Gastrocnemius medialis (tissue), 4 donors: ENCODE data around the gene WASF2. TPM values are rescaled to one million over a fixed set of nuclear protein-coding genes. Genes with fewer than 3 reads are reported as not detected.

Experiments used
- ATAC-seq, 2 donors: fragments of 150-250 bp; one replicate each; pipeline ENCODE4 v1.9.1; 2016
- DNase-seq, 2 donors: peaks; one replicate each; pipeline ENCODE4 v3.0.0-alpha.2; 2019
- H3K27ac ChIP-seq, 4 donors: fragments of 200-600 bp; sonication (generic); 1 replicate in 1 of 4; 2 replicates in 3 of 4; pipeline ENCODE4 v1.5.1; 2016 to 2018; ENCODE audit warnings: mild to moderate bottlenecking in 2 of 4, moderate library complexity in 1 of 4
- H3K27me3 ChIP-seq, 3 donors: fragments of 200-600 bp; sonication (generic) in 2 of 3; 1 replicate in 1 of 3; 2 replicates in 2 of 3; pipeline versions ENCODE4 v1.5.1 to v1.6.0; 2016 to 2019; ENCODE audit warnings: mild to moderate bottlenecking in 1 of 3, moderate library complexity in 1 of 3
- H3K36me3 ChIP-seq, 2 donors: fragments of 200-600 bp; sonication (generic) in 1 of 2; one replicate each; pipeline ENCODE4 v1.5.1; 2017 to 2018
- H3K4me1 ChIP-seq, 2 donors: fragments of 200-600 bp; sonication (generic) in 1 of 2; one replicate each; pipeline ENCODE4 v1.5.1; 2016 to 2017; ENCODE audit warnings: mild to moderate bottlenecking in 2 of 2
- H3K4me3 ChIP-seq, 4 donors: fragments of 200-600 bp; sonication (generic) in 3 of 4; 1 replicate in 1 of 4; 2 replicates in 3 of 4; pipeline ENCODE4 v1.5.1; 2016 to 2019; ENCODE audit warnings: mild to moderate bottlenecking in 2 of 4
- H3K9me3 ChIP-seq, 3 donors: fragments of 200-600 bp; sonication (generic) in 2 of 3; 1 replicate in 1 of 3; 2 replicates in 2 of 3; pipeline ENCODE4 v1.5.1; 2016 to 2019
- POLR2A ChIP-seq, 2 donors: fragments of 450-650 bp; IDR thresholded peaks; one replicate each; pipeline ENCODE4 v1.6.1; 2017; ENCODE audit warnings: antibody characterized with exemption in 2 of 2, mild to moderate bottlenecking in 2 of 2, moderate library complexity in 2 of 2
- in situ Hi-C, 4 donors: fragments of 200-750 bp; cut with MboI; loops; one replicate each; pipeline versions ENCODE4 v1.15.0 to v1.8.0; 2017; ENCODE audit warnings: low sequenced_read_pairs in 4 of 4
- intact Hi-C: fragments of 100-400 bp; cut with DNase I; formaldehyde crosslinking; loops from one replicate; pipeline ENCODE4 v1.15.1; 2023; ENCODE audit warnings: low total_unique reads
- total RNA-seq, 4 donors: library from RNA; depleted of rRNA; stranded (reverse); fragments of >200 nt; gene quantifications; one replicate each; pipeline versions ENCODE4 v1.1.0 to v1.2.3, GENCODE V29; 2016
- TF ChIP-seq, protein P1 (sequence below), 5 experiments: fragments of 450-650 bp in 3 of 5; fragments of 200-600 bp in 2 of 5; sonication (generic) in 2 of 5; IDR thresholded peaks in 4 of 5; conservative IDR thresholded peaks in 1 of 5; 1 replicate in 4 of 5; 2 replicates in 1 of 5; pipeline ENCODE4 v1.5.1; 2016 to 2019; ENCODE audit warnings: antibody characterized with exemption in 5 of 5, mild to moderate bottlenecking in 3 of 5, moderate library complexity in 3 of 5

Gene WASF2
- total RNA-seq, 4 donors from 2014 or later = 10.6 to 16.7 (median 13.3) TPM

DNA sequence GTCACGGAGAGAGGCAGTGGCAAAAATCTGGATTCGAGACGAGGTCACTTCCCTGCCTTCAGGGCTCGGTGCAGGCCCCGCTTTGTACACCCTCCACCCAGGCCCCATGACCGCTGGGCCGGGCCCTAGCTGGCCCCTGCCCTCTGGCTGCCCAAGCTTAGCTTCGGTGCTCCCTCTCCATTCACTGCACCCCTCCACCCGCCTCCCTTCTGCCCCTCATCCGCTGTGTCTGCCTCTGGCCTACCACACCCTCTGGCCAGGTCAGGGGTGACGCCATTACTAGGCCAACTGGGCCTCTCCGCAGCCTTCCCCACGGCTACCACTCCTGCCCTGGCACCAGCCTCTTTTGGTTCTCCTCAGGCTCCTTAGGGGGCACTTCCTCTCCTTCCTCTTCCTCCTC is 106.3 kb downstream of the WASF2 start:
- ATAC-seq = no peak
- Histone ChIP-seq H3K4me1 (peaks cover 9 to 16% of the 10 kb centered on the region in 2 donors), H3K9me3 (no peaks in the 10 kb centered on the region), H3K27ac (no peak overlapping the region), H3K4me3 (no peak overlapping the region), H3K36me3 (no peaks in the 10 kb centered on the region), H3K27me3 (peaks cover 0 to 5% (median 0%) of the 10 kb centered on the region in 3 donors)
- TF ChIP-seq, protein P1, sequence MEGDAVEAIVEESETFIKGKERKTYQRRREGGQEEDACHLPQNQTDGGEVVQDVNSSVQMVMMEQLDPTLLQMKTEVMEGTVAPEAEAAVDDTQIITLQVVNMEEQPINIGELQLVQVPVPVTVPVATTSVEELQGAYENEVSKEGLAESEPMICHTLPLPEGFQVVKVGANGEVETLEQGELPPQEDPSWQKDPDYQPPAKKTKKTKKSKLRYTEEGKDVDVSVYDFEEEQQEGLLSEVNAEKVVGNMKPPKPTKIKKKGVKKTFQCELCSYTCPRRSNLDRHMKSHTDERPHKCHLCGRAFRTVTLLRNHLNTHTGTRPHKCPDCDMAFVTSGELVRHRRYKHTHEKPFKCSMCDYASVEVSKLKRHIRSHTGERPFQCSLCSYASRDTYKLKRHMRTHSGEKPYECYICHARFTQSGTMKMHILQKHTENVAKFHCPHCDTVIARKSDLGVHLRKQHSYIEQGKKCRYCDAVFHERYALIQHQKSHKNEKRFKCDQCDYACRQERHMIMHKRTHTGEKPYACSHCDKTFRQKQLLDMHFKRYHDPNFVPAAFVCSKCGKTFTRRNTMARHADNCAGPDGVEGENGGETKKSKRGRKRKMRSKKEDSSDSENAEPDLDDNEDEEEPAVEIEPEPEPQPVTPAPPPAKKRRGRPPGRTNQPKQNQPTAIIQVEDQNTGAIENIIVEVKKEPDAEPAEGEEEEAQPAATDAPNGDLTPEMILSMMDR (IDR thresholded peaks at IDR 0.05 in 4 of 5, conservative IDR thresholded peaks at IDR 0.05 in 1 of 5) = no peak
- no peak for TF ChIP-seq POLR2A (IDR thresholded peaks at IDR 0.05)
- intact Hi-C loops = no loop called here
- DNase-seq = no peak
- in situ Hi-C loops = no loop called here

DNA sequence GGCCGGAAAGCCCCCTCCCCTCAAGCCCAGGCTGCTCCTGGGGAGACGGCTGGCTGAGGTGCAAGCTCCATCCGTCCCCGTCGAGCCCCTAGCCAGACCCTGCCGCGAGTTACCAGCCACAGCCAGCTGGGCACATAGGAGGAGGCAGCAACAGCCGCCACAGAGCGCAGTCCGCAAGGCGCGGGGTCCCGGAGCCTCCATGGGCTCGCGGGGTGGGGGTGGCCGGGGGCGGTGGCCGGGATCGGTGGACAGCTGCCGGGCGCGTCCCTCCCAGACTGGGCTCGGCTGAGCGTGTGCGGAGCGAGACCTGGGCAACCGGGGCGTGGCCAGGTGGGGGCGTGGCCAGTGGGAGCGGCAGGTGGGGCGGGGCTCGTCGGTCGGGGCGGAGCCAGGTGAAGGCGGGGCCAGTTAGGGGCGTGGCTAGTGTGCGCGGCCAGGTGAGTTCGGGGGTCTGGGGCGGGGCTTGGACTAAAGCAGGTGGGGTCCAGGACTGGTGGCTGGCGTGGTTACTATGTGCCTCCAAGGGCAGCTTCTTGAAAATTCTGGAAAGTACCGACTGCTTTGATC is 106.8 kb downstream of the WASF2 start, which contains the start of gene CD164L2:
Gene CD164L2, minus strand, starts transcription at position 295 of the 567 bp plus-strand sequence. Its CDS starts 94 bp downstream, at position 201.
- H3K36me3 ChIP-seq = no peaks in the 10 kb centered on the region
- DNase-seq (no peak), ATAC-seq (no peak)
- H3K27me3 ChIP-seq = peaks cover 0 to 5% (median 0%) of the 10 kb centered on the region in 3 donors
- H3K27ac ChIP-seq = no peak within 1 kb of the TSS
- intact Hi-C loops (no loop called here), in situ Hi-C loops (no loop called here)
- H3K4me1 ChIP-seq = peaks cover 9 to 14% of the 10 kb centered on the region in 2 donors
- no peak for TF ChIP-seq POLR2A (IDR thresholded peaks at IDR 0.05)
- TF ChIP-seq, protein P1 (IDR thresholded peaks at IDR 0.05 in 4 of 5, conservative IDR thresholded peaks at IDR 0.05 in 1 of 5) = no peak
- no peak within 1 kb of the TSS for H3K4me3 ChIP-seq
- no peaks in the 10 kb centered on the region for H3K9me3 ChIP-seq

DNA sequence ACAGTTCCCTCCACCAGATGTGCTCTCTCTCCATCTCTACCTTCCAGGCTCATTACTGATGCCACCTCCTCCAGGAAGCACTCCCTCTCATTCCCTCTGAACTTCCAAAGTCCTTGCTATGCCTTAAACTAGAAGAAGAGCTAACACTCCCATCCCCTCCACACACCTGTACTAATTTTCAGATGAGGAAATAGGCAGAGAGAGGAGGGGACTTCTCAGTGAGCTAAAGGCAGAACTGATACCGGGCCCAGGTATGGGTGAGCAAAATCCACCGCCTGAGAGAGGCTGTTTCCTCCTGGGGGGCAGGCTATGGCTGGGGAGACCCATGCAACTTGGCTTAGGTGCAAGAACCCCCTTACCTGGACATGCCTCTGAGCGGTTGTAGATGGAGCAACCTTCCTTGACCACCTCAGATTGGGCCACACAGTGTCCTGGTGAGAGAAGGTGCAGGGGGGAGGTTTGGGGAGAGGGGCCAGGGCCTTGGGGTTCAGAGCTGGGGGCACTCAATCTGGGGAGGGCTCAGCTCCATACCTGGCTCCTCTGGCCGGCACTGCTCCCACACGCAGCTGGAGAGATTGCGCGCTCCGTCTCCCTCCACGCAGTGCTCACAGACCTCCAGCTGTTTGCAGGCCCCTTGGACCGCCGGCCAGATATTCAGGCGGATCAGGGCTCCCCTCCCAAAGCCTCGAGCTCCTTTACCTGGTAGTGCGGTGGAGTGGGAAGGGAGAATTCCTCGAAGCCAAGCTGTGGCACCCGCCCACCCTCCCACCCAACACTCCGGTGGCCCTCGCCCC is 107.8 kb downstream of the WASF2 start:
- H3K27ac ChIP-seq = no peak overlapping the region
- no peak for ATAC-seq
- H3K4me3 ChIP-seq = no peak overlapping the region
- in situ Hi-C loops = no loop called here
- no peak for DNase-seq
- no peaks in the 10 kb centered on the region for H3K9me3 ChIP-seq
- H3K27me3 ChIP-seq = peaks cover 0 to 5% (median 0%) of the 10 kb centered on the region in 3 donors
- TF ChIP-seq POLR2A (IDR thresholded peaks at IDR 0.05) = no peak
- TF ChIP-seq, protein P1 (IDR thresholded peaks at IDR 0.05 in 4 of 5, conservative IDR thresholded peaks at IDR 0.05 in 1 of 5) = no peak
- intact Hi-C loops = no loop called here
- peaks cover 9 to 14% of the 10 kb centered on the region in 2 donors for H3K4me1 ChIP-seq
- no peaks in the 10 kb centered on the region for H3K36me3 ChIP-seq

DNA sequence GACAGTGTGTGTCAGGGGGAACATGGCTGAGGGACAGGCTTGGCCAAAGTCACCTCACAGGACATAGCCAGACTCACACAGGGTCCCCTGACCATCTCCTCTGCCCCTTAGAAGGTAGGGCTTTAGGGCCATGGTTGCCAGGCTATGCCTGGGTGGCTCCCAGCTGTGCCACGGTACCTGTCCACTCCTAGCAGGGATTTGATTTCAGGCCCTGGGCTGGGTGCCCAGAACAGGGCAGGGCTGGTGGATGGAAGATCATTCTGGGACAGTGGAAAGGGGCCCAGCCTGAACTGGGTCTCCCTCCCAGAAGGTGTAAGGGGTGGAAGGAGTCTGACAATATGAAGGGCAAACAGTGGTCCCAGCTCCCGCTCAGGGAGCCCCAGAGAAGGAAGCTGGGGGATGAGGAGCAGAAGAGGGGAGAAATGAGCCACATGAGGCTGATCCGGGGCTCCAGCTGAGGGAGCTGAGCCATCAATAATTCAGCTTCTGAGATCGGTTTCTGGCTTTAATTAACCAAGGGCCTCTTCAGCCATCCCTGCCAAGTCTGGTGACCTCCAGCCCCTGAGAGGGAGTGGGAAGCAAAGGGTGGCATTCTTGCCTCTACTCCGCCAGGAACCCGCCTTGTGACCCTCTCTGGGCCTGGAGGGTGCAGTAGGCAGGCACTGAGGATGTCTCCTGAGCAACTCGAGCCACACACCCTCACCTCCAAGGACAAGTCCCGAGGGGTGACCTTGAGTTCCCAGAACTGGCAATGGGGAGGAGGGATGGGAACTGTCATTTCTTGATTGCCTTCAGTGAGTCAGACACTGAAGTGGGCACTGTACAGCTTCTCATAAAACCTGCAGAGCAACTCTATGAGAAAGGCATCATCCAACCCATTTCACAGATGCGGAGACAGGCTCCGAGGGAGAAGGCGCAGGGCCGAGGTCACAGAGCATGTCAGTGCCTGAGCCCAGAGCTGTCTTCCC is 108.9 kb downstream of the WASF2 start:
- no peak for TF ChIP-seq POLR2A (IDR thresholded peaks at IDR 0.05)
- TF ChIP-seq, protein P1 (IDR thresholded peaks at IDR 0.05 in 4 of 5, conservative IDR thresholded peaks at IDR 0.05 in 1 of 5) = no peak
- peak; percentile 85 to 89 for ATAC-seq
- Histone ChIP-seq H3K36me3 (no peaks in the 10 kb centered on the region), H3K4me1 (peaks cover 9 to 14% of the 10 kb centered on the region in 2 donors), H3K9me3 (no peaks in the 10 kb centered on the region), H3K27ac (peak overlapping the region in 1 of 4 donors; percentile 2), H3K4me3 (no peak overlapping the region), H3K27me3 (peaks cover 0 to 5% (median 0%) of the 10 kb centered on the region in 3 donors)
- peak; percentile 55 to 71 for DNase-seq
- intact Hi-C loops = no loop called here
- in situ Hi-C loops = no loop called here
